OCI-LY1 (cell line): ENCODE results near the gene MAML1.

Experiments
- EZH2 ChIP-seq: fragments of 200-600 bp; sonication (generic), shearing (Covaris generic); IDR thresholded peaks from 2 replicates; pipeline ENCODE4 v1.8.0; 2017; ENCODE audit warnings: borderline replicate concordance, mixed run types, mild to moderate bottlenecking, antibody characterized with exemption, low read length, moderate library complexity, mixed read lengths
- TF ChIP-seq, protein P1 (sequence below): fragments of 200-600 bp; sonication (generic), shearing (Covaris generic); IDR thresholded peaks from 2 replicates; pipeline ENCODE4 v1.5.1; 2017; ENCODE audit warnings: mild to moderate bottlenecking, antibody characterized with exemption, low read length, moderate library complexity, mixed read lengths

DNA sequence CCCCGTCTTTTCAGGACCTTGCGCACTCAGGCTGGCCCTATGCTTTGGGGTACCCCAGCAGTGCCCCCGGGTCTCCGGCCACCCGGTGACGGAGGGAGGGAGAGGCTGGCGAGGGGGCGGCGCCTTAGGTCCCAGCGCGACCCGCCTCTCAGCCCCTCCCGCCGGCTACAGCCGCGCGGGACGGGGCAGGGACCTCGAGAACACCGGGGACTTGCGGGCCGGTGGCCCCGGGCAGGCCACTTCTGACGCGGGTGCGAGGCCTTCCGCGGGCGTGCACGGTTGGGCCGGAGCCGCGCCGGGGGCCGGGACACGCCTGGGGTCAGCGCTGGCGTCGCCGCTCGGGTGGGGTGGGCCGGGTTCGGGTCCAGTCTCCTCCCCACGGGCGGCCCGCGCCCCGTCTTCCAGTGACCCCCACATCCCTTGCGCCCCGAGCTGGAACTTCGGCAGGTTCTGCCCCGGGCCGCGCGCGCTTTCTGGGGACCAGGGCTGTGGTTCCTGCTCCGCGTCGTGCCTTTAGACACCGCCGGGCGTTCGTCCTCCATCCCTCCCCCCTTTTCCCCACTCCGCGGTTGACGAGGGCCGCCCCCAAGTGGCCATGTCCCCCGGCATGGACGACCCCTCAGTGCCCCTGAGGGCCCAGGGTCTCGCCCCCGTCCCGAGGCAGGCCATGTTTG lies 84.3 kb downstream of the MAML1 start:
- TF ChIP-seq, protein P1, sequence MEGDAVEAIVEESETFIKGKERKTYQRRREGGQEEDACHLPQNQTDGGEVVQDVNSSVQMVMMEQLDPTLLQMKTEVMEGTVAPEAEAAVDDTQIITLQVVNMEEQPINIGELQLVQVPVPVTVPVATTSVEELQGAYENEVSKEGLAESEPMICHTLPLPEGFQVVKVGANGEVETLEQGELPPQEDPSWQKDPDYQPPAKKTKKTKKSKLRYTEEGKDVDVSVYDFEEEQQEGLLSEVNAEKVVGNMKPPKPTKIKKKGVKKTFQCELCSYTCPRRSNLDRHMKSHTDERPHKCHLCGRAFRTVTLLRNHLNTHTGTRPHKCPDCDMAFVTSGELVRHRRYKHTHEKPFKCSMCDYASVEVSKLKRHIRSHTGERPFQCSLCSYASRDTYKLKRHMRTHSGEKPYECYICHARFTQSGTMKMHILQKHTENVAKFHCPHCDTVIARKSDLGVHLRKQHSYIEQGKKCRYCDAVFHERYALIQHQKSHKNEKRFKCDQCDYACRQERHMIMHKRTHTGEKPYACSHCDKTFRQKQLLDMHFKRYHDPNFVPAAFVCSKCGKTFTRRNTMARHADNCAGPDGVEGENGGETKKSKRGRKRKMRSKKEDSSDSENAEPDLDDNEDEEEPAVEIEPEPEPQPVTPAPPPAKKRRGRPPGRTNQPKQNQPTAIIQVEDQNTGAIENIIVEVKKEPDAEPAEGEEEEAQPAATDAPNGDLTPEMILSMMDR = no peak
- TF ChIP-seq EZH2 = no peak
